Measurements from ENCODE around the gene EXOSC7. TPM values are rescaled to one million over a fixed set of nuclear protein-coding genes. Genes with fewer than 3 reads are reported as not detected.

EXOSC7 gene
- total RNA-seq, 2 donors from 2014 or later: 38.9 to 52.5 TPM

- Histone ChIP-seq H3K4me3 (no peak overlapping the region), H3K9me3 (no peaks in the 10 kb centered on the region), H3K27me3 (no peaks in the 10 kb centered on the region), H3K36me3 (no peaks in the 10 kb centered on the region), H3K4me1 (peaks cover 0 to 64% of the 10 kb centered on the region in 2 donors), H3K27ac (peak overlapping the region; percentile 70 to 83)
- DNase-seq (ENCODE audit: low spot score): no peak
- no peak for TF ChIP-seq CTCF (IDR thresholded peaks at IDR 0.05)
These were observed 48.7 kb downstream of the EXOSC7 start for GRCh38 chr3:45024542-45025255.

- Histone ChIP-seq H3K9me3 (no peaks in the 10 kb centered on the region), H3K27me3 (no peaks in the 10 kb centered on the region), H3K27ac (peak within 1 kb of the TSS; percentile 70 to 83), H3K4me3 (peak within 1 kb of the TSS; percentile 43 to 51), H3K36me3 (peaks cover 4% of the 10 kb centered on the region), H3K4me1 (peaks cover 0 to 71% of the 10 kb centered on the region in 2 donors)
- peak; percentile 88 for DNase-seq (ENCODE audit: low spot score)
- no peak for TF ChIP-seq CTCF (IDR thresholded peaks at IDR 0.05)
These were observed 50.0 kb downstream of the EXOSC7 start, which contains the start of gene CLEC3B for GRCh38 chr3:45026038-45026437. Gene CLEC3B, plus strand, starts transcription at chr3:45026303. Its CDS starts 60 bp downstream, at chr3:45026363.

- Histone ChIP-seq H3K4me3 (peak overlapping the region; percentile 43 to 51), H3K27me3 (no peaks in the 10 kb centered on the region), H3K9me3 (no peaks in the 10 kb centered on the region), H3K4me1 (peaks cover 0 to 62% of the 10 kb centered on the region in 2 donors), H3K36me3 (peaks cover 9% of the 10 kb centered on the region), H3K27ac (peak overlapping the region; percentile 70 to 83)
- TF ChIP-seq CTCF (IDR thresholded peaks at IDR 0.05): no peak
- DNase-seq (ENCODE audit: low spot score): peak; percentile 96
These were observed 50.9 kb downstream of the EXOSC7 start for GRCh38 chr3:45026957-45027356.

- peaks cover 0 to 57% of the 10 kb centered on the region in 2 donors for H3K4me1 ChIP-seq
These were observed 51.4 kb downstream of the EXOSC7 start for GRCh38 chr3:45027441-45027840.

GRCh38 chr3:45029216-45029615 lies 53.2 kb downstream of the EXOSC7 start:
- Histone ChIP-seq H3K27me3 (no peaks in the 10 kb centered on the region), H3K4me1 (peaks cover 0 to 69% of the 10 kb centered on the region in 2 donors), H3K4me3 (peak overlapping the region in 1 of 2 donors; percentile 7), H3K36me3 (peaks cover 13% of the 10 kb centered on the region), H3K27ac (peak overlapping the region in 1 of 2 donors; percentile 66), H3K9me3 (no peaks in the 10 kb centered on the region)
- no peak for TF ChIP-seq CTCF (IDR thresholded peaks at IDR 0.05)
- no peak for DNase-seq (ENCODE audit: low spot score)

More at GRCh38 chr3:45027441-45027840, 51.4 kb downstream of the EXOSC7 start:
- Histone ChIP-seq H3K36me3 (peaks cover 13% of the 10 kb centered on the region), H3K9me3 (no peaks in the 10 kb centered on the region), H3K27ac (peak overlapping the region; percentile 70 to 83), H3K27me3 (no peaks in the 10 kb centered on the region), H3K4me3 (peak overlapping the region; percentile 43 to 51)
- TF ChIP-seq CTCF (IDR thresholded peaks at IDR 0.05): no peak
- no peak for DNase-seq (ENCODE audit: low spot score)
